GM19043 (cell line): ENCODE data around the gene GRAMD1C.
"Not testable (repeated sequence)": the region's sequence is repeated elsewhere in the genome, so short reads cannot be mapped to it uniquely, and the experiment has no call there.

Source experiments
- ATAC-seq: cut with Tn5 transposase; IDR thresholded peaks from one replicate; pipeline ENCODE4 v1.9.1; 2021; ENCODE audit warnings: low read depth; ENCODE audit not compliant: unreplicated experiment

Gene GRAMD1C

GRCh38 chr3:113838631-113839209, at the start of gene GRAMD1C:
TSS of gene GRAMD1C (plus strand) at chr3:113838788. CDS start at chr3:113838910, 122 bp downstream.
- ATAC-seq, result peak; percentile 92

GRCh38 chr3:113791381-113791780, 47.2 kb upstream of the GRAMD1C start:
- no peak for ATAC-seq

- ATAC-seq, result no peak
These were observed 44.1 kb upstream of the GRAMD1C start for GRCh38 chr3:113794526-113794925.

GRCh38 chr3:113795693-113796092, 42.9 kb upstream of the GRAMD1C start:
- no peak for ATAC-seq

- no peak for ATAC-seq
These were observed 35.7 kb upstream of the GRAMD1C start for GRCh38 chr3:113802795-113803455.

GRCh38 chr3:113804661-113805060, 33.9 kb upstream of the GRAMD1C start:
- ATAC-seq, result peak; percentile 54

- no peak for ATAC-seq
These were observed 33.3 kb upstream of the GRAMD1C start for GRCh38 chr3:113805249-113805648.

GRCh38 chr3:113812854-113813253, 25.7 kb upstream of the GRAMD1C start:
- no peak for ATAC-seq

- ATAC-seq, result no peak
These were observed 18.7 kb upstream of the GRAMD1C start for GRCh38 chr3:113819866-113820265.

GRCh38 chr3:113825090-113825489, 13.5 kb upstream of the GRAMD1C start:
- peak; percentile 75 for ATAC-seq

- no peak for ATAC-seq
These were observed 10.0 kb upstream of the GRAMD1C start for GRCh38 chr3:113828600-113828999.

- no peak for ATAC-seq
These were observed 8.8 kb upstream of the GRAMD1C start for GRCh38 chr3:113829576-113830354.

GRCh38 chr3:113831103-113831355, 7.6 kb upstream of the GRAMD1C start:
- ATAC-seq, result no peak

- ATAC-seq, result no peak
These were observed 6.0 kb upstream of the GRAMD1C start for GRCh38 chr3:113832477-113833164.

- ATAC-seq, result no peak
These were observed 3.6 kb upstream of the GRAMD1C start for GRCh38 chr3:113834983-113835382.

- ATAC-seq, result no peak
These were observed 963 bp downstream of the GRAMD1C start for GRCh38 chr3:113839551-113839950.

GRCh38 chr3:113844622-113845222, 6.1 kb downstream of the GRAMD1C start:
- no peak for ATAC-seq

- no peak for ATAC-seq
These were observed 8.7 kb downstream of the GRAMD1C start for GRCh38 chr3:113847247-113847646.

- no peak for ATAC-seq
These were observed 9.3 kb downstream of the GRAMD1C start for GRCh38 chr3:113847664-113848461.

GRCh38 chr3:113849071-113849470, 10.5 kb downstream of the GRAMD1C start:
- not testable (repeated sequence) for ATAC-seq
